Fibroblast of the aortic adventitia (primary cell): Measurements from ENCODE around the gene AUP1. TPM values are rescaled to one million over a fixed set of nuclear protein-coding genes. Genes with fewer than 3 reads are reported as not detected.
A peak's percentile ranks its signal among the peaks of the same experiment; 100 is the strongest.
"Not testable (repeated sequence)": the region's sequence is repeated elsewhere in the genome, so short reads cannot be mapped to it uniquely, and the experiment has no call there.

ENCODE experiments used
- DNase-seq: peaks from one replicate; pipeline ENCODE4 v3.0.0-alpha.2; 2010; ENCODE audit warnings: low read depth
- H3K4me3 ChIP-seq: 2 replicates; pipeline ENCODE4 v1.5.1; 2011; ENCODE audit warnings: low read depth, mild to moderate bottlenecking, control low read depth, low read length, moderate library complexity
- CTCF ChIP-seq: IDR thresholded peaks from 2 replicates; pipeline ENCODE4 v1.5.1; 2011; ENCODE audit warnings: mild to moderate bottlenecking, low read length, control low read depth, inconsistent platforms; ENCODE audit not compliant: insufficient read depth
- total RNA-seq: library from RNA; depleted of rRNA; stranded (reverse); fragments of >200 nt; gene quantifications from 2 replicates; pipeline ENCODE4 v1.2.3, GENCODE V29; 2012; ENCODE audit warnings: low replicate concordance

The AUP1 gene
- total RNA-seq, 1 donor: 88.0 TPM

- H3K4me3 ChIP-seq: no peak overlapping the region
- no peak for DNase-seq
- TF ChIP-seq CTCF: no peak
Measured at GRCh38 chr2:74566076-74566753, 36.7 kb upstream of the AUP1 start.

- DNase-seq: peak; percentile 83
- TF ChIP-seq CTCF: no peak
- no peak overlapping the region for H3K4me3 ChIP-seq
Measured at GRCh38 chr2:74564222-74564621, 34.7 kb upstream of the AUP1 start.

GRCh38 chr2:74562126-74562775, 32.7 kb upstream of the AUP1 start:
- no peak overlapping the region for H3K4me3 ChIP-seq
- no peak for DNase-seq
- TF ChIP-seq CTCF: no peak

GRCh38 chr2:74561022-74561421, 31.5 kb upstream of the AUP1 start:
- not testable (repeated sequence) for H3K4me3 ChIP-seq, DNase-seq

GRCh38 chr2:74560591-74560990, 31.1 kb upstream of the AUP1 start:
- no peak overlapping the region for H3K4me3 ChIP-seq
- no peak for TF ChIP-seq CTCF
- DNase-seq: no peak

GRCh38 chr2:74559912-74560311, 30.4 kb upstream of the AUP1 start:
- no peak for DNase-seq
- no peak for TF ChIP-seq CTCF
- no peak overlapping the region for H3K4me3 ChIP-seq

- DNase-seq: no peak
- H3K4me3 ChIP-seq: no peak overlapping the region
- no peak for TF ChIP-seq CTCF
Measured at GRCh38 chr2:74558284-74559230, 29.1 kb upstream of the AUP1 start.
